HG03457 (cell line): ENCODE measurements around the gene MAOB.
A peak's percentile ranks its signal among the peaks of the same experiment; 100 is the strongest.
"Not testable (repeated sequence)": the region's sequence is repeated elsewhere in the genome, so short reads cannot be mapped to it uniquely, and the experiment has no call there.

ENCODE experiments used
- ATAC-seq: cut with Tn5 transposase; IDR thresholded peaks from one replicate; pipeline ENCODE4 v1.9.1; 2021; ENCODE audit warnings: moderate number of reproducible peaks; ENCODE audit not compliant: unreplicated experiment

MAOB gene

DNA sequence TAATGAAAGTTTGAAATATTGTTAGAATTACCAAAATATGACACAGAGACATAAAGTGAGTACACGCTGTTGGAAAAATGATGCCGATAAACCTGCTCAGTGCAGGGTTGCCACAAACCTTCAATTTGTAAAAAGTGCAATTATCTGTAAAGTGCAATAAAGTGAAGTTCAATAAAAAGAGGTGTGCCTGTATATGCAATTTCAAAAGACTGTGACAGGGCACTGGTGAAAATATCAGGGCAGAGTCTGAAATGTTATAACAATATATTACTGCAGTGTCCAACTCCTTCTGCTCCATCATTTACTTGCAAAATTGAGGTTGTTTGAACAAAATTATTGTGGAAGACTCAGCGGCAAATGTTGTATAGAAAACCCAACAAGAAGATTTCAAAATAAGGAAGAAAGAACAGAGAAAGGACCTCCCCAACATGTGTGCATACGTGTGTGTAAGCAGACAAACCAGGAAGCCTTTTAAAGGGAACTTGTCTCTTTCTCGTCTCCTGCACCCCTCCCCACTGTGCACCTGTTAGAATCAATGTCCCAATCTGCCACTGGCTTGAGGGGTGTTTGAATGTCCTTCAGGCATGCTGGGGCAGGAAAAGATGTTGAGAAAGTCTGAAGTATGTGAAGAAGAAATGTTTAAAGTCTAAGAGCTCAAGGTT is 96.2 kb downstream of the MAOB start:
- ATAC-seq, result no peak

DNA sequence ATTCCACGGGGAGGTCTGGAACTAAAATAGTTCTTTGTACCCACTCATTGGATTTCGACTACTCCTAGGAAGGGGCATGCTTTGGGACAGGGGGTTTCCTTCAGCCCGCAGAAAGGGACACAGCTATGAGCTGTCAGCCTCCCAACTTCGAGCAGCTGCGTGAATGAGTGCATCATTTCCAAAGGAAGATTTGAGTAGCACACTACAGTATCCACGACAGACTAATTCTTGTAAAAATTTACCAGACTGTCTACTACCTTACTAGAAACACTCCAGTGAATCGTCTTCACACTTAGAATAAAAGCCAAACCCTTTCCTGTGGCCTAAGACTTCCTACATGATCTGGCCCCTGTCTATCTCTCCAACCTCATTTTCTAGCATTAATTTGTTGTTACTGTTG is 124.2 kb downstream of the MAOB start:
- no peak for ATAC-seq

- no peak for ATAC-seq
These were observed 126.2 kb downstream of the MAOB start for GRCh38 chrX:43756076-43756475.

DNA sequence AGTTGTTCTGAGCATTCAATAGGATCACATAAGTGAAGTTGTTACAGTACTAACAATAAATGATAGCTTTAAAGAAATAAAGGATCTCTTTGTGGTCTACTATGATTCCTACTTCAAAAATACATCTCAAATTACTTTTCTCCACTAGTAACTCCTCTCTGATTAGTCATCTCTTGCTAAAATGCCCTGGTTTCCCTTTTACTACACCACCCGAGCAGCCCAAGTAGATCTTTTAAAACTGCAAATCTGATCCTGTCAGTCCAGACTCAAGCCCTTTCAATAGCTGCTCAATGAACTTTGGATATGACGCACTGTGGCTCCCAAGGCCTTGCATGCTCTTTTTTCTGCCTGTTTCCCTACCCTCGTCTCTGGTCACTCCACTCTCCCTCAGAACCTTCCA is 128.6 kb downstream of the MAOB start:
- ATAC-seq, result no peak

DNA sequence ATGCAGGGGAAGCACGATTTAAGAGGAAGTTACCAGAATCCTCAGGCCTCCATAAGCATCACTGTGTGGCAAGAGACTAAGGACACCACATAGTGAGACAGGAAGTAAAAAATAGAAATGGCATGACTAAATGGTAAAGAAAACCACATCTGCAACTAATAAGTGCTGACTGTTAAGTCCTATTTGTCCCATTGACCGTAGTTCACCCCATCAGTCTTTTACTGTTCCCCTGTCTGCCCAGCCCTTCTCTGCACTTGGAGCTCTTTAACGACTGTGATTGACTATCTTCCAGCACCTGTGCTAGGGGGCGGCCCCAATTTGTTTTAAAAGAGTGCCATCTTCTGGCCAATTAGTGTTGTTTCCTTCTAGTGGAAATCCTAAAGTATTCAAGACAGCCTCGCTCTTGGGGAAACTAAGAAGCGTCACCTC is 132.0 kb downstream of the MAOB start:
- ATAC-seq, result peak; percentile 61

DNA sequence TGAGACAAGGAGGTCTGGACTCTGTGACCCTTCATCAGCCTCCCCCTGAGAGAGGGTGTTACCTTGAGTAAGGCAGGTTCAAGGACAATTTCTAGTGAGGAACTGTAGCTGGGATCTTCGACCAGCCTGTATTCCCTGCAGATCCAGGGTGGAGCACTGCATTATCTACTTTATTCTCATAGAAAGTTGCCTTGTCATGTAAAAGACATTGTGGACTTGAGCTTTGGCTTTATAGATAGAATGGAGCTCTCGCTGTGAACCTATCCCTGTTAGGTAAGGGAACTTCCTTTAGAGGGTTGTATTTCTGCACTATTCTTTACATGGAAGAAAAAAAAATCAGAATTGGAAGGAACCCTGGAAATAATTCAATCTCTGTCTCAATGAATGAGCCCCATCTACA is 134.8 kb downstream of the MAOB start:
- ATAC-seq, result no peak

GRCh38 chrX:43745938-43746721 is 136.1 kb downstream of the MAOB start:
- ATAC-seq, result no peak

- ATAC-seq, result no peak
These were observed 138.0 kb downstream of the MAOB start for GRCh38 chrX:43744284-43744683.

DNA sequence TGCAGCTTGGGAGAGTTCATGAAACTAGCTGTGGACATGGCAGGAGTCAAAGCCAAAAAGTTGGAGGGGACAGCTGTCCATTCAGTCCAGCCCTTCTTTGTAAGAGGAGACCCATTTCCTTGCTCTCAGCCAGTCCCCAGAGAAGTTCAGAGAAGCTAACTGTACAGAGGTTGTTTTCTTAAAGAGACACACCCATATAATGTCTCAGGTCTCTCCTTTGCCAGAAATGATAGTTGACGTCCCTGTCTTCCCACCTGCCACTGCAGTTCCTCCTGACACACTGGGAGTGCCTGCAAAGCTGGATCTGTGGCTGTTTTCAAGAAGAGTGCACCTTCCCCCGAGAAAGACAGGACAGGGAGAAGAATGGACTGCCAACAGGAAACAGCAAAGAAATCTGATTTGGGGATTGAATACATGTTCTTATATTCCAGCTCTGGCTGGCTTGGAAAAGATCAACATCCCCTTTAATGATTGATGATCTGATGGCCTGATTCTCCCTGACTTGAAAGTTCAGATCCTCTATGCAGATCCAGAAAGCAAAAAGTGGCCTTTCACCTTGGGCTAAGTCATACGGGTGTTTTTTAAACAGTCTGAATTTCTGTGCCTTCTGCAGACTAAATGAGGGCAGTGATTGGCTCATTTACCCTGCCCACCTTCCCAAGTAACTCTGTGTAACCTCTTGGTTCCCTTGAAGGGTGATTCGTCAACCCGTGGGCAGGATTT is 139.0 kb downstream of the MAOB start:
- ATAC-seq, result no peak

DNA sequence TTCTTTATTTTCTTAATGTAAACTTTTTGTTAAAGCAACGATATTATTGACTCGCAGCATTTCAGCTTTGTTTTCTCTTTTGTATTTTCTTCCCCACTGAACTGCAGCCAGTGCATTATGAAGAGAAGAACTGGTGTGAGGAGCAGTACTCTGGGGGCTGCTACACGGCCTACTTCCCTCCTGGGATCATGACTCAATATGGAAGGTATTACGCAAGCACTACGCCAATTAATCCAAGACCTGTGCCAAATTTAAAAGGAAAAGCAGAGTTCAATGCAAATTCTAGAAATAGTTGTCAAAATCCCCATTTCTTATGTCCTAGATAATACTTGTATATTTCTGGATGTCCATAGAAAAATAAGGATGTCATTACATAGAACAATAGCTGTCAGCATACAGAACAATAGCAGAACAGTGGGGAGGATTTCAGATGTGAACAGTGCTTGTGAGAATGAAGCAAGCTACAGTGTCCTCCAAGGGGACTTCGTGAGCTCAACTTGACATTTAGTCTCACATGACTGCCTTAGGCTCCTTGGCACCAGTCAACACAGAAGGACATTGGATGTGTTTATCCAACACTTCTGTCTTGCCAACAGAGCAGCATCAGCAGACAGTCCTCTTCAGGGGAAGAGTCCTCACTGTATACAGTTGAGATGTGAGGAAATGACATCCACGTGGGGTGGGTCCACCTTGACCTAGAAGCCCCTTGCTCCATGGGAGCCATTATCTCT is 140.2 kb downstream of the MAOB start:
- no peak for ATAC-seq

GRCh38 chrX:43735957-43736356 is 146.3 kb downstream of the MAOB start:
- ATAC-seq, result no peak

DNA sequence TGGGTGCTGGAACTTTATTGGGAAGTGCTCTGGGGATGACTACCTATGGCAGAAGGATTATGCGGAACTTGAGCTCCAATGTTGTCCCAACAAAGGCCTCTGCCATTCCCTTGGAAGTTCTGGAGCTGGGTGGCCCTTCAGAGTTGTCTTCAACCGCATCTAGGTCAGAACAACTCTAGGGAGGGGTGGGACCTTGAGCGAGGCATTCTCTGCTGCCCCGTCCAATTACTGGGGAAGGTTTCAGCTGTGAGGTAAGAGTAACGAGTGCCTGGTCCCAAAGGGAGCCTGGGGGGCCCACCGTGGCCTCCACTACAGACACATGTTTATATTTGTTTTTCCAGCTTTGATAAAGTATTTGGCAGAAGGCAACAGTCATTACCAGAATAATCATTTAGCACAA is 146.7 kb downstream of the MAOB start:
- ATAC-seq, result no peak

GRCh38 chrX:43734444-43734843 is 147.8 kb downstream of the MAOB start:
- ATAC-seq, result no peak

- no peak for ATAC-seq
These were observed 148.6 kb downstream of the MAOB start for GRCh38 chrX:43733699-43734098.

- no peak for ATAC-seq
These were observed 151.2 kb downstream of the MAOB start for GRCh38 chrX:43731086-43731485.

DNA sequence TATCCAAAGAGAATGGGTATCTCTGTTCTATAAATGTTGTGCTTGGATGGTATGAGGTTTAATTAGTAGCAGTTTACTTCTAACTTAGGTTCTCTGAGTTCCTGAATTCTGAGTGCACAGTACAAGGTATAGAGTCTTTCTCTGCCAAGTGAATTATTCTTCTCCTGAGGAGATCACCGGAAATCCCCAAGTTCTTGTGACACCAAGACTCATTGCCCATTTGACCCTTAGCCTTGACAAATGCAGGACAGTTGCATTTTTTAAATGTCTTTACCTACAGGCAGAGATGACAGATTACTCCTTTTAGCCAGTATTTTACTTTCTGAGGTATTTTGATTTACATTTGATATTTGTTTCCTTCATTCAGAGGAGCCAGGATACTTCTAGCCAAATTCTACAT is 153.3 kb downstream of the MAOB start:
- no peak for ATAC-seq

- ATAC-seq, result no peak
These were observed 154.2 kb downstream of the MAOB start for GRCh38 chrX:43728002-43728401.

GRCh38 chrX:43727254-43727653 is 155.0 kb downstream of the MAOB start:
- not testable (repeated sequence) for ATAC-seq

DNA sequence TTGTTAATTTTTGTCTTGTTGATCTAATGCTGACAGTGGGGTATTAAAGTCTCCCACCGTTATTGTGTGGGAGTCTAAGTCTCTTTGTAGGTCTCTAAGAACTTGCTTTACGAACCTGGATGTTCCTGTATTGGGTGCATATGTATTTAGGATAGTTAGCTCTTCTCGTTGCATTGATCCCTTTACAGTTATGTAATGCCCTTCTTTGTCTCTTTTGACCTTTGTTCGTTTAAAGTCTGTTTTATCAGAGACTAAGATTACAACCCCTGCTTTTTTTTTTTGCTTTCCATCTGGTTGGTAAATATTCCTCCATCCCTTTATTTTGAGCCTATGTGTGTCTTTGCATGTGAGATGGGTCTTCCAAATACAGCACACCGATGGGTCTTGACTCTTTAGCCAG is 157.0 kb downstream of the MAOB start:
- not testable (repeated sequence) for ATAC-seq

DNA sequence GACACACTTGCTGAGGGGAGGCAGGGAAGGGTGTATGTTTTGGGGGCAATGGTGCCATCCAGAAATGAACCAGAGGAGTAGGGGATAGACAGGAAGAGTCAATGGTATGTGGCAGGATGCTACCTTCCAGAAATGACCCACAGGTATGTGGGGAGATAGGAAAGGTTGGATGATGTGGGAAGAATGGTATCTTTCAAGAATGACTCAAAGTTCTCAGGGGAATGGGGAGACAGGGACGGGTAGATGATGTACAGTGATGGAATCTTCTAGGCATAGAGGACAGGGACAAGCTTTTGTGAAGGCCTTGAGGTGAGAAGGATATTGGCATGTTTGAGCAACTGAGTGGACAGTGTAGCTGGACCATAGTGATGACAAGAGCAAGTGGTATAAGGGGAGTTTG is 161.3 kb downstream of the MAOB start:
- no peak for ATAC-seq

GRCh38 chrX:43720082-43720481 is 162.2 kb downstream of the MAOB start:
- no peak for ATAC-seq
